A549 (cell line): ENCODE measurements around the gene ZDHHC1.

Source experiments
- CEBPB ChIP-seq, 2 experiments: fragments of >200 bp in 1 of 2; sonication (Bioruptor Twin) in 1 of 2; formaldehyde crosslinking in 1 of 2; IDR thresholded peaks; 2 replicates each; pipeline ENCODE4 v1.6.1; 2012 to 2016
- PHF8 ChIP-seq: fragments of 200-600 bp; sonication (generic); IDR thresholded peaks from 2 replicates; pipeline ENCODE4 v1.6.1; 2016; ENCODE audit warnings: low read depth, mild to moderate bottlenecking, antibody characterized with exemption, moderate library complexity, borderline replicate concordance
- SREBF2 ChIP-seq: fragments of 450-650 bp; IDR thresholded peaks from 2 replicates; pipeline ENCODE4 v1.6.1; 2014; ENCODE audit warnings: mild to moderate bottlenecking, moderate library complexity
- TF ChIP-seq, protein P1 (sequence below): IDR thresholded peaks from 2 replicates; pipeline ENCODE4 v1.6.1; 2012
- TF ChIP-seq, protein P2 (sequence below): fragments of >200 bp; sonication (Bioruptor Twin); formaldehyde crosslinking; IDR thresholded peaks from 3 replicates; pipeline ENCODE4 v1.5.1; 2016

DNA sequence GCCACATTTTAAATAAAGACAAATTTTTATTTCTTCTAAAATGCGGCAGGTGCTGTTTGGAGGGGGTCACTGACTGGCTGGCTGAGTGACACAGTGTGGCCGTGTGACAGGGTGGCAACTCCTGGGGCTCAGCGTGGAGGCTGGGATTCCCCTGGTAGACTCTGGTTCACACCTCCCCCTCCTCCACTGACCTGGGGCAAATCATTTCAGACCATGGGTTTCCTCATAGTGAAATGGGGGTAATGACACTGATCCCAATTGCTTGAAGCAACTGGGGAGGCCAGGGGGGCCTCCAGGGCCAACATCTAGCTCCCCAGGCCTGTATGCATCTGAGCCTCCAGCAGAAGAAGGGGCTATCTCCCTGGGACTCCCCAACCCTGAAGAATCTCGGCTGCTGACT lies 21.2 kb upstream of the ZDHHC1 start:
- TF ChIP-seq CEBPB (IDR thresholded peaks at IDR 0.05) (no peak), SREBF2 (no peak), PHF8 (no peak)
- TF ChIP-seq, protein P1, sequence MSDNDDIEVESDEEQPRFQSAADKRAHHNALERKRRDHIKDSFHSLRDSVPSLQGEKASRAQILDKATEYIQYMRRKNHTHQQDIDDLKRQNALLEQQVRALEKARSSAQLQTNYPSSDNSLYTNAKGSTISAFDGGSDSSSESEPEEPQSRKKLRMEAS: no peak
- TF ChIP-seq, protein P2, sequence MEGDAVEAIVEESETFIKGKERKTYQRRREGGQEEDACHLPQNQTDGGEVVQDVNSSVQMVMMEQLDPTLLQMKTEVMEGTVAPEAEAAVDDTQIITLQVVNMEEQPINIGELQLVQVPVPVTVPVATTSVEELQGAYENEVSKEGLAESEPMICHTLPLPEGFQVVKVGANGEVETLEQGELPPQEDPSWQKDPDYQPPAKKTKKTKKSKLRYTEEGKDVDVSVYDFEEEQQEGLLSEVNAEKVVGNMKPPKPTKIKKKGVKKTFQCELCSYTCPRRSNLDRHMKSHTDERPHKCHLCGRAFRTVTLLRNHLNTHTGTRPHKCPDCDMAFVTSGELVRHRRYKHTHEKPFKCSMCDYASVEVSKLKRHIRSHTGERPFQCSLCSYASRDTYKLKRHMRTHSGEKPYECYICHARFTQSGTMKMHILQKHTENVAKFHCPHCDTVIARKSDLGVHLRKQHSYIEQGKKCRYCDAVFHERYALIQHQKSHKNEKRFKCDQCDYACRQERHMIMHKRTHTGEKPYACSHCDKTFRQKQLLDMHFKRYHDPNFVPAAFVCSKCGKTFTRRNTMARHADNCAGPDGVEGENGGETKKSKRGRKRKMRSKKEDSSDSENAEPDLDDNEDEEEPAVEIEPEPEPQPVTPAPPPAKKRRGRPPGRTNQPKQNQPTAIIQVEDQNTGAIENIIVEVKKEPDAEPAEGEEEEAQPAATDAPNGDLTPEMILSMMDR: no peak
